GM19351 (cell line): Measurements from ENCODE around the gene NEK11.
A peak's percentile ranks its signal among the peaks of the same experiment; 100 is the strongest.
"Not testable (repeated sequence)": the region's sequence is repeated elsewhere in the genome, so short reads cannot be mapped to it uniquely, and the experiment has no call there.

Experiments used
- ATAC-seq: cut with Tn5 transposase; IDR thresholded peaks from one replicate; pipeline ENCODE4 v1.9.1; 2021; ENCODE audit warnings: mild to moderate bottlenecking, moderate library complexity; ENCODE audit not compliant: unreplicated experiment

Gene NEK11

DNA sequence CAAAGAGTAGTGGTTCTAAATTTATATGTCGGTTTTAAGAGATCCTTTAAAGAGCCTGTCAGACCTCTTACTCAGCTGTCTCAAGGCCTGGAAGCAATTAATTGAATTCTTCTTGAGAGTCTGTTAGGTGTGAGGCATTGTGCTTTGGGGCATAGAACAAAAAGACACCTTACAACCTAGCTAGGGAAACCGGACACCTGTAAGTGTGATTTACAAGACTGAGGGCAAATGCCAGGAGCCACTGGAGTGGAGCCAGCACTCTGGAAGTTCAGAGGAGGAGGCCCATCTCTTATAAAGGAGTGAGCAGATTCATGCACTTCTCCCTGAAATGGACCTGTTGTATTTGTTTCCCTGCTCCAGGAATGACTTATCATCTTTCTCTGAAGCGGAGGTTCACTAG is 257.2 kb downstream of the NEK11 start:
- no peak for ATAC-seq

GRCh38 chr3:131284302-131284701 is 257.6 kb downstream of the NEK11 start:
- ATAC-seq = no peak

GRCh38 chr3:131285456-131285855 is 258.8 kb downstream of the NEK11 start:
- ATAC-seq = no peak

DNA sequence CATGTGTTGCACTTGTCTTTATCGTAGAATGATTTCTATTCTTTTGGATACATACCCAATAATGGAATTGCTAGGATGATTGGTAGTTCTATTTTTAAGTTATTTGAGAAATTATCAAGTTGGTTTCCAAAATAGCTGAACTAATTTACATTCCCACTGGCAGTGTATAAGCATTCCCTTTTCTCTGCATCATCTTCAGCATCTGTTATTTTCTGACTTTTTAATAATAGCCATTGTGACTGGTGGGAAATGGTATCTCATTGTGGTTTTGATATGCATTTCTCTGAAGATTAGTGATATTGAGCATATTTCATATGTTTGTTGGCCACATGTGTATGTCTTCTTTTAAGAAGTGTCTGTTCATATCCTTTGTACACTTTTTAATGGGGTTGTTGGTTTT is 273.2 kb downstream of the NEK11 start:
- ATAC-seq = no peak

- no peak for ATAC-seq
Observed at GRCh38 chr3:131303848-131304247, 277.2 kb downstream of the NEK11 start.

- ATAC-seq = no peak
Observed at GRCh38 chr3:131304890-131305289, 278.2 kb downstream of the NEK11 start.

DNA sequence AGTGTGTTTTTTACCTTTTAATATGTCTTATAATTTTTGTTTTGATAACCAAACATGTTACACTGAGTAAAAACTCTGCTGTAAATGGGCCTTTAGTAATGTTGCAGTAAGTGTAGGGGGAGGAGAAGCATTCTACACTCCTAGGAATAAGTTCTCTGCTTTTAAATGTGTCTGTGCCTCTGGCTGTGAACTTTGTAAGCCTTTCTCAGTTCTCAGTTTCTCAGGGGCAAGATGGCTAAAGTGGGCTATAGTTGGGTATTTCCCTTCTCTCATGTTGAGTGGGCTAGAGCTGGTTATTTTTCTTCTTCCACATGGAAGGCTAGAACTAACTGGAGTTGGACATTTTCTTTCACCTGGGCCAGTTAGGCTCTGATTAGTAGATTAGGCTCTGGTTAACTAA is 279.6 kb downstream of the NEK11 start:
- ATAC-seq = no peak

- no peak for ATAC-seq
Observed at GRCh38 chr3:131314318-131314717, 287.6 kb downstream of the NEK11 start.

DNA sequence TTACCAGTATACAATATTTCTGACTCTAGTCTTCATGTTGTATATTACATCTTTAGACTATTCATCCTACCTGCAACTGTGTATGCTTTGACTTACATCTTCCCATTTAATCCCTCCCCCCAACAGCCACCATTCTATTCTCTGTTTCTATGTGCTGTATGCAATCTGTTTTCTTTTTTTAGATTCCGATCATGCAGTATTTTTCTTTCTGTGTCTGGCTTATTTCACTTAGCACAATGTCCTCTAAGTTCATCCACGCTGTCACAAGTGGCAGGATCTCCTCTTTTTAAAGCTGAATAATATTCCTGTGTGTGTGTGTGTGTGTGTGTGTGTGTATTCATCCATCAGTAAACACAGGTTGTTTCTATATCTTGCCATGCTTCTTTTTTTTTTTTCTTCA is 288.5 kb downstream of the NEK11 start:
- no peak for ATAC-seq

DNA sequence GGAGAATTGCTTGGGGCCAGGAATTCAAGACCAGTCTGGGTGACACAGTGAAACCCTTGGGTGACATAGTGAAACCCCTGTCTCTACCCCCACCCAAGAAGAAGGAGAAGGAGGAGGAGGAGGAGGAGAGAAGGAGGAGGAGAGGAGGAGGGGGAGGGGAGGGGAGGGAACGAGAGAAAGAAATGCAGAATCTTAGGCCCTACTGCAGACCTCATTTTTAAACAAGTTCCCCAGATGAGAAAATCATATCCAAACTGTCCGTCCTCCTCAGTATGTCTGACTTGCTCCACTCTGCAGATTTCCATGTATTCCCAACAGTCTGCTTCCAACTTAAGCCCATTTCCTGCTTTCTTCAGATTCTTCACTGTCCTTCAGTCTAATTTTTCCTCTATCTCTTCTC is 291.0 kb downstream of the NEK11 start:
- ATAC-seq = no peak

- no peak for ATAC-seq
Observed at GRCh38 chr3:131323014-131323413, 296.3 kb downstream of the NEK11 start.

DNA sequence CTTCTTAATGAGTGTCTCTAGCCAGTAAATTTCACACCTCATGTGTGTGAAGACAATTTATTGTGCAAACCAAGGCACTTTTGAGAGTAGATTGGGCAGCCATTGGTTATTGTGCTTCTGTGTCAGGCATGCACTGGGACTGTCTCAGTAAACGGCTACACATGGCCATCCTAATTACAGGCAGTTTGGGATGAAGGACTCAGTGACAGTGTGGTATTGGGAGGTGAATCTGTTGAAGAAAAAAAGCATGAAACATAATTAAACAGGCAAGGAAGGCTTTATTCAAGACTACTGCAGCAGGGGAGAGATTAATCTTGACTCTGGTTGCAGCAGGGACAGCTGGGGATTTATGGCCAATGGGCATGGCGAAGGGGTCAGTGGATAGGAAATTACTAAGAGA is 297.1 kb downstream of the NEK11 start:
- ATAC-seq = no peak

GRCh38 chr3:131324923-131325322 is 298.2 kb downstream of the NEK11 start:
- no peak for ATAC-seq

DNA sequence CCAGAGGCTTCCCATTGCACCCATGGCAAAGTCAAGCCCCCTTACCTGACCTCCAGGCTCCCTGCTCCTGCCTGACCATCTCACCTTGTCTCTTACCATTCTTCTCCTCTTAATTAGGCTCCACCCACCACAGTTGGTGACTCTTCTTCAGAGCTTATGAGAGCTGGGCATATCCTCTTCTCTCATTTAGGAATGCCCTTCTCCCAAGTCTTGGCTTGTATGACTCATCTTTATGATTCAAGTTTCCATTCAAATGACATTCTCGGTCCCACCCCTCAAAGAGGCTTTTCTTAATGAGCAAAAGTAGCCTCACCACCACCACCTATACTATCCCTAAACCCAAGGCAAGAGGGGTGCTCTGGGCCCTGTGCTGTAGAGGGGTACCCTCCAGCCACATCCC is 299.6 kb downstream of the NEK11 start:
- ATAC-seq = no peak

- no peak for ATAC-seq
Observed at GRCh38 chr3:131328721-131329120, 302.0 kb downstream of the NEK11 start.

- peak; percentile 74 for ATAC-seq
Observed at GRCh38 chr3:131329774-131330173, 303.1 kb downstream of the NEK11 start.

DNA sequence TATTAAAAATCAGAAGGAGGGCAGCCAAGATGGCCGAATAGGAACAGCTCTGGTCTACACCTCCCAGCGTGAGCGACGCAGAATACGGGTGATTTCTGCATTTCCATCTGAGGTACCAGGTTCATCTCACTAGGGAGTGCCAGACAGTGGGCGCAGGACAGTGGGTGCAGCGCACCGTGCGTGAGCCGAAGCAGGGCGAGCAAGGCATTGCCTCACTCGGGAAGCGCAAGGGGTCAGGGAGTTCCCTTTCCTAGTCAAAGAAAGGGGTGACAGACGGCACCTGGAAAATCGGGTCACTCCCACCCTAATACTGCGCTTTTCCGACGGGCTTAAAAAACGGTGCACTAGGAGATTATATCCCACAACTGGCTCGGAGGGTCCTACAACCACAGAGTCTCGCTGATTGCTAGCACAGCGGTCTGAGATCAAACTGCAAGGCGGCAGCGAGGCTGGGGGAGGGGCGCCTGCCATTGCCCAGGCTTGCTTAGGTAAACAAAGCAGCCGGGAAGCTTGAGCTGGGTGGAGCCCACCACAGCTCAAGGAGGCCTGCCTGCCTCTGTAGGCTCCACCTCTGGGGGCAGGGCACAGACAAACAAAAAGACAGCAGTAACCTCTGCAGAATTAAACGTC is 304.9 kb downstream of the NEK11 start:
- not testable (repeated sequence) for ATAC-seq

DNA sequence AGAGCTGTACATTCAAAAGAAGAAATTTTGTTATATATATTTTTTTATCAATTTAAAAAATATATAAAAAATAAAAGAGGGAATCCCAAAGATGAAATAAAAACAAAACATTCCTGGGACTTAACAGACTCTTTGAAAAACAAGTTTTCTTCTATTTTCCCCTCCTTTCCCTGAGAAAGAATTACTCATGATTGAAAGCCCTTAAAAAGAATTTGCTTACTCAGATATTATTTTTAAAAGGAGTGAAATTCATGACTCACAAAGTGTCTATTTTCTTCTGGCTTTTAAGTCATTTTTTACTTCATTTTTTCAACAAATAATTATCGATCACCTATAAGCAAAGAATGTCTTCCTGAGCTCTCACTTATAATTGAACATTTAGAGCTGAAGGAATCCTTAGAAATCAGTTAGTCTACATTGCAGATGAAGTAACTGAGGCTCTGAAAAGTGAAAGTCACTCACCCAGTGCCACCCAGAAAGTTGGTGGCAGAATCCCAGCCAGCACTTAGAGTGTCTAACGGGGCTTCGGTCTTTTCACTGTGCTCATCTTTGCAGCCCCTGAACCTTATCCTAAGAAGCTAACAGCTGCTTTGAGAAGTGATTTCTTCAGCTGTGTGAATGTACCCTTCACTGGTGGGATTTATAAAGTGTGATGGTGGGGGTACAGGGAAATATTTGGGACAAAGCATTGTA is 312.4 kb downstream of the NEK11 start:
- no peak for ATAC-seq

DNA sequence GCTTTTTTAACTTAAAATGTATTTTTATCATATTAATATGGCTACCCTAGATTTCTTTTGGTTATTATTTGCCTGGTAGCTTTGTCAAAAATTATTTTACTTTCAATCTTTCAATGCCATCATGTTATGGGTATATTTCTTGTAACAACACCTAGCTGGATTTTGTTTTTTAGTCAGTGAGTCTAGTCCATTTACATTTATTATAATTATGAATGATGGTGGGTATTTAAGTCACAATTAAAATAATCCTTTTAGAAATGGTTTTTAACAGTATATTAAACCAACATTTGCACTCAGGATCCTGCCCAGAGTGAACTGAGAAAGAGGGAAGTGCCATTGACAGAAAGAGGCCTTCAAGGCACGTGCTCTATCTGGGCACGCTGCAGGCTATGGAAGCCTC is 315.1 kb downstream of the NEK11 start:
- ATAC-seq = no peak

- ATAC-seq = no peak
Observed at GRCh38 chr3:131348911-131349310, 322.2 kb downstream of the NEK11 start.

- no peak for ATAC-seq
Observed at GRCh38 chr3:131349454-131349853, 322.8 kb downstream of the NEK11 start.

- ATAC-seq = no peak
Observed at GRCh38 chr3:131349946-131350347, 323.3 kb downstream of the NEK11 start.

GRCh38 chr3:131350506-131350905 is 323.8 kb downstream of the NEK11 start:
- no peak for ATAC-seq
